D721Med (cell line): ENCODE data around the gene LANCL2.
"Not testable (repeated sequence)": the region's sequence is repeated elsewhere in the genome, so short reads cannot be mapped to it uniquely, and the experiment has no call there.

Source experiments
- DNase-seq: peaks from one replicate; pipeline ENCODE4 v3.0.0; 2011; ENCODE audit warnings: low spot score; ENCODE audit not compliant: insufficient read length
- FAIRE-seq: peaks from 2 replicates; lab custom pipeline; 2011; peaks lifted over from hg19 to GRCh38; lab: Jason Lieb, UNC
- CTCF ChIP-seq: IDR thresholded peaks from 2 replicates; pipeline ENCODE4 v1.5.1; 2012; ENCODE audit warnings: mild to moderate bottlenecking, control low read depth; ENCODE audit not compliant: insufficient read depth; ENCODE audit errors: missing control alignments

Gene LANCL2

DNA sequence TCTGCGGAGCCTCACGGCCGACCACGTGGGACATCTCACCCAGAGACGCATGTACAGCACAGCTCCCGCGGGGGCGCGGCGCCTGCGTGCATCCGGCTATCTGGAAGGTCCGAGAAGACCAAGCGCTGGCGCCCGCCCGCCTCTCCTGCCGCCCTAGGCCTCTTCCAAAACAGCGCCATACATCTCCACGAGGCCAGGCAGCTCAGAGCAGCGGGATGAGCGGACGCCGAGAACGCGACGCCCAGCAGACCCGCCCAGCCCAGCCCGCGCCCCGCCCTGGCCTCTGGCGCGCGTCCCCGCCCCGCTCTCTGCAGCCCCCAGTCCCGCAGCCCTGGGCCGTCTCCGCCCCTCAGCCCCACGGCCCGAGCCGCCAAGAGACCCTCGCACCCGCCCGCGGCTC lies 20.3 kb upstream of the LANCL2 start:
- TF ChIP-seq CTCF = no peak
- no peak for FAIRE-seq
- DNase-seq = no peak

GRCh38 chr7:55345292-55345691 lies 19.8 kb upstream of the LANCL2 start:
- no peak for TF ChIP-seq CTCF
- no peak for FAIRE-seq
- DNase-seq = no peak

DNA sequence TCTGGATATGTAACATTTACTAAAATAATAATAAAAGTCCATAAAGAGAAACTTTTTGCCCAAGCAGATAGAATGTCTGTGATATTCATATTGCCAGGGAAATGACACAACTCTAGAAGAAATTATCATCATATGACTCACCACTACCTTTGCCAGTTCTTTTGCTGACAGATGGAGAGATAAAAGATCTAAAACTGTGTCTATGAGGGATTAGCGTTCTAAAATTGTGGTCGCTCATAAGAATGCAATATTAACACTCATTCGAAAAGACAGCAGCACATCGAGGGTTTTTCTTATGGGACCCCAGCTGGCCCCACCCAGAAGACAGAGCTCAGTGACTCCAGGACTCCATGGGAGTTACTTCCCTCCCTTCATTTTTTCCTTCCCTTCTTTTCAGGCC lies 16.6 kb upstream of the LANCL2 start:
- TF ChIP-seq CTCF = no peak
- no peak for DNase-seq

DNA sequence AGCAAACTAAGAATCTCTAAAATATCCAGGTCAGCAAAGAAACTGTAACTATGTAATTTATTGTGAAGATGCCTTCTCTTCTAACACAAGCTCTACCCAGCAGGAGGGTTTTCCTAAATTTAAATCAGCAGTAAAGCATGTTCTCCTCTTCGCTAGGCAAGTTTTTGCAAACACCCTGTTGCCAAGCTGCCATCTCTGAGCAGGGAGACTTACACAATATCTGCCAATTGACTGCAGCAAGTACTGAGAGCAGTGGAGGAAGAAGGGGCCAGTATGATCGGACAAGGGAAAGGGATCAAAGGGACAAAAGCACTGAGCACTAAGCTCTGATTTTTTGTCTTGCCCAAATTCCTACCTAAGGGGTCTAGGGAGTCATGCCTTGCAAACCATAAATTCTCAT lies 16.0 kb upstream of the LANCL2 start:
- FAIRE-seq (no peak), DNase-seq (no peak)
- no peak for TF ChIP-seq CTCF

More for the DNA sequence above, 16.6 kb upstream of the LANCL2 start:
- no peak for FAIRE-seq

DNA sequence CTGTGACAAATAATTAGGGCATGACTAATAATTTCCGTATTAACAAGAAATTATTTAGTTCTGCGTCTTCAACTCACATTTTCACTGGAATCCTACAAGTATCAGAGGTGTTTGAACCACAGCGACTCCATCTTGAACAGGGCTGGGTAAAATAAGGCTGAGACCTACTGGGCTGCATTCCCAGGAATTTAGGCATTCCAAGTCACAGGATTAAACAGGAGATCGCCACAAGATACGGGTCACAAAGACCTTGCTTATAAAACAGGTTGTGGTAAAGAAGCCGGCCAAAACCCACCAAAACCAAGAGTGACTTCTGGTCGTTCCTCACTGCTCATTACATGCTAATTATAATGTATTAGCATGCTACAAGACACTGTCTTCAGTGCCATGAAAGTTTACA lies 14.9 kb upstream of the LANCL2 start:
- no peak for FAIRE-seq
- no peak for TF ChIP-seq CTCF

GRCh38 chr7:55351263-55351662 lies 13.9 kb upstream of the LANCL2 start:
- FAIRE-seq = no peak

More for the DNA sequence above, 14.9 kb upstream of the LANCL2 start:
- DNase-seq = no peak

DNA sequence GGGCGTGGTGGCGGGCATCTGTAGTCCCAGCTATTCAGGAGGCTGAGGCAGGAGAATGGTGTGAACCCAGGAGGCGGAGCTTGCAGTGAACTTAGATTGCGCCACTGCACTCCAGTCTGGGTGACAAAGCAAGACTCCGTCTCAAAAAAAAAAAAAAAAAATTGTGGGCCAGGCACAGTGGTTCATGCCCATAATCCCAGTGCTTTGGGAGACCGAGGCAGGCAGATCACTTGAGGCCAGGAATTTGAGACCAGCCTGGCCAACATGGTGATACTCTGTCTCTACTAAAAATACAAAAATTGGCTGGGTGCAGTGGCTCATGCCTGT lies 12.2 kb upstream of the LANCL2 start:
- FAIRE-seq, DNase-seq: not testable (repeated sequence)

More at GRCh38 chr7:55351263-55351662, 13.9 kb upstream of the LANCL2 start:
- no peak for DNase-seq
- TF ChIP-seq CTCF = no peak

DNA sequence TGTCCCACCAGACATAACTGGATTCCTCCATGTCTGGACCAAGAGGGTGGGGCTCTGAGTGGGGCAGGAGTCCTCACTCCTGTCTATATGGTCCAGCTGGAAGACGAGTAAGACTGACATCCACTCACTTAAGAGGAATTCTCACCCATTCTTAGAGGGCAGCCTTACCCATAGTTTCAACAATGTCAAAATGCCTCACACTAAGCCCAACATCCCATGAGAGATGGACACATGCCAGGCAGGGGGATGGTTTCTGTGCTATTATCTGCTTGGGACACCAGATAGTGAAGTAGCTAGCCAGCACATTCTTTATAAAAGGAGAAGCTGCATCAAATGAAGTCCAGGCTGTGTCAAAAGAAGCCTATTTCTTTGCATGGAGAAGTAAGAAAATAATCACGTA lies 4.7 kb upstream of the LANCL2 start:
- FAIRE-seq = no peak
- TF ChIP-seq CTCF = no peak
- DNase-seq = no peak
